NCI-H2029 (cell line): ENCODE results near the gene TRIM60.
A peak's percentile ranks its signal among the peaks of the same experiment; 100 is the strongest.
"Not testable (repeated sequence)": the region's sequence is repeated elsewhere in the genome, so short reads cannot be mapped to it uniquely, and the experiment has no call there.

Experiments
- DNase-seq: peaks from one replicate; lab custom pipeline; 2025; lab: John Stamatoyannopoulos, UW

Gene TRIM60

GRCh38 chr4:165053645-165054044, 21.8 kb downstream of the TRIM60 start, which contains the start of gene TRIM75:
Gene TRIM75, plus strand, starts transcription at chr4:165053866. Its CDS starts 5,282 bp downstream, at chr4:165059148.
- DNase-seq = no peak

- no peak for DNase-seq
Observed at GRCh38 chr4:165055601-165056000, 23.8 kb downstream of the TRIM60 start.

GRCh38 chr4:165058666-165059065, 26.9 kb downstream of the TRIM60 start:
- DNase-seq = no peak

GRCh38 chr4:165059386-165059785, 27.6 kb downstream of the TRIM60 start:
- DNase-seq = no peak

GRCh38 chr4:165060938-165061337, 29.1 kb downstream of the TRIM60 start:
- no peak for DNase-seq

- DNase-seq = no peak
Observed at GRCh38 chr4:165070560-165070959, 38.8 kb downstream of the TRIM60 start.

- DNase-seq = not testable (repeated sequence)
Observed at GRCh38 chr4:165073346-165073745, 41.5 kb downstream of the TRIM60 start.

- DNase-seq = no peak
Observed at GRCh38 chr4:165077034-165077578, 45.3 kb downstream of the TRIM60 start.

GRCh38 chr4:165079476-165079875, 47.7 kb downstream of the TRIM60 start:
- peak; percentile 63 for DNase-seq

- DNase-seq = not testable (repeated sequence)
Observed at GRCh38 chr4:165084787-165085186, 53.0 kb downstream of the TRIM60 start.

GRCh38 chr4:165085946-165086345, 54.1 kb downstream of the TRIM60 start:
- DNase-seq = no peak

- no peak for DNase-seq
Observed at GRCh38 chr4:165088366-165088765, 56.6 kb downstream of the TRIM60 start.
